ENCODE results near the gene PTPN5. TPM values are rescaled to one million over a fixed set of nuclear protein-coding genes. Genes with fewer than 3 reads are reported as not detected.

PTPN5 gene
- total RNA-seq, 3 donors from 2014 or later = 0.59 to 2.2 (median 1.3) TPM

GRCh38 chr11:18743900-18744514 is 47.6 kb downstream of the PTPN5 start:
- Histone ChIP-seq H3K9me3 (no peaks in the 10 kb centered on the region), H3K27ac (no peak overlapping the region), H3K36me3 (no peaks in the 10 kb centered on the region), H3K27me3 (no peaks in the 10 kb centered on the region), H3K4me3 (no peak overlapping the region), H3K4me1 (no peaks in the 10 kb centered on the region)
- intact Hi-C loops (cut with DNase I; ENCODE audit: low total_unique reads) = no loop called here
- no peak for DNase-seq (ENCODE audit: low spot score in 2 of 2)
- TF ChIP-seq, protein P1, sequence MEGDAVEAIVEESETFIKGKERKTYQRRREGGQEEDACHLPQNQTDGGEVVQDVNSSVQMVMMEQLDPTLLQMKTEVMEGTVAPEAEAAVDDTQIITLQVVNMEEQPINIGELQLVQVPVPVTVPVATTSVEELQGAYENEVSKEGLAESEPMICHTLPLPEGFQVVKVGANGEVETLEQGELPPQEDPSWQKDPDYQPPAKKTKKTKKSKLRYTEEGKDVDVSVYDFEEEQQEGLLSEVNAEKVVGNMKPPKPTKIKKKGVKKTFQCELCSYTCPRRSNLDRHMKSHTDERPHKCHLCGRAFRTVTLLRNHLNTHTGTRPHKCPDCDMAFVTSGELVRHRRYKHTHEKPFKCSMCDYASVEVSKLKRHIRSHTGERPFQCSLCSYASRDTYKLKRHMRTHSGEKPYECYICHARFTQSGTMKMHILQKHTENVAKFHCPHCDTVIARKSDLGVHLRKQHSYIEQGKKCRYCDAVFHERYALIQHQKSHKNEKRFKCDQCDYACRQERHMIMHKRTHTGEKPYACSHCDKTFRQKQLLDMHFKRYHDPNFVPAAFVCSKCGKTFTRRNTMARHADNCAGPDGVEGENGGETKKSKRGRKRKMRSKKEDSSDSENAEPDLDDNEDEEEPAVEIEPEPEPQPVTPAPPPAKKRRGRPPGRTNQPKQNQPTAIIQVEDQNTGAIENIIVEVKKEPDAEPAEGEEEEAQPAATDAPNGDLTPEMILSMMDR (IDR thresholded peaks at IDR 0.05) = no peak
- no peak for TF ChIP-seq POLR2AphosphoS5 (IDR thresholded peaks at IDR 0.05)
- TF ChIP-seq POLR2A (IDR thresholded peaks at IDR 0.05) = no peak

GRCh38 chr11:18743365-18743764 is 48.2 kb downstream of the PTPN5 start:
- Histone ChIP-seq H3K36me3 (no peaks in the 10 kb centered on the region), H3K4me1 (no peaks in the 10 kb centered on the region), H3K27me3 (no peaks in the 10 kb centered on the region), H3K9me3 (no peaks in the 10 kb centered on the region), H3K4me3 (no peak overlapping the region), H3K27ac (no peak overlapping the region)
- TF ChIP-seq, protein P1 (IDR thresholded peaks at IDR 0.05) = no peak
- no peak for TF ChIP-seq POLR2A (IDR thresholded peaks at IDR 0.05)
- no peak for TF ChIP-seq POLR2AphosphoS5 (IDR thresholded peaks at IDR 0.05)
- no peak for DNase-seq (ENCODE audit: low spot score in 2 of 2)
- intact Hi-C loops (cut with DNase I; ENCODE audit: low total_unique reads) = no loop called here

DNA sequence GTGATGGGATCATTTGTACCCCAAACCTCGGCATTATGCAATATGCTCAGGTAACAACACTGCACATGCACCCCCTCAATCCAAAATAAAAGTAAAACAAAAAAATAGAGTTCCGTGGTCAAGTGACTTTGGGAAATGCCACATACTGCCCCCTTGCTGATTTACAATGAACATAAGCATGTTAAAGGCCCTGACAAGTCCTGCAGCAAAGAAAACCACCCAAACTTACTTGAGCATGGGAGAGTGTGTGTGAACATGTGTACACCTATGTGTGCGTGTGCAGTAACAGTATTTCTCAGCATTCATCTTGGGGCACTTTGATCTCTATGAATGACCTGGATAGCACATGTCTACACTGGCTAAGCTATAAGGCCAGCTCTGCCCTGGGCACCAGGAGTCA is 49.8 kb downstream of the PTPN5 start:
- Histone ChIP-seq H3K27me3 (no peaks in the 10 kb centered on the region), H3K4me3 (no peak overlapping the region), H3K36me3 (no peaks in the 10 kb centered on the region), H3K4me1 (no peaks in the 10 kb centered on the region), H3K9me3 (no peaks in the 10 kb centered on the region), H3K27ac (no peak overlapping the region)
- no peak for TF ChIP-seq POLR2A (IDR thresholded peaks at IDR 0.05)
- TF ChIP-seq POLR2AphosphoS5 (IDR thresholded peaks at IDR 0.05) = no peak
- TF ChIP-seq, protein P1 (IDR thresholded peaks at IDR 0.05) = no peak
- no peak for DNase-seq (ENCODE audit: low spot score in 2 of 2)
- intact Hi-C loops (cut with DNase I; ENCODE audit: low total_unique reads) = no loop called here

DNA sequence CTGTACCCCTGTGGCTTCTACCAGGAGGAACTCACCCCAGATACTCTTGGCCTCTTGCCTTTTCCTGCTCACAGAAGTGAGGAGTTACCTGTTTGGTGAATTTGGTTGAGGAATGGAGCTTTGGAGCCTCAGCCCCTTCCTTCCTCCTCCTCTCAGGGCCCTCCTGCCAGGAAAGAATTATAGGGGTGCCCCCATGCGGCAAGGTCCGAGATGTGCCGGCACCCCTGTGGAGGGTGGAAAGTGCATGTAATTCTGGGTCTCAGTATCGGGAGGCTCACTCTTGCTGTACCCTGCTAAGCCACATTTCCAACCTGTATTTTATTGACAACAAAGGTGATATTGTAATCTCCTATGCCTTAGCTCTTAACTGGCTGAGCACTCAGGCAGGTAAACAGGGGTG is 51.9 kb downstream of the PTPN5 start:
- no peaks in the 10 kb centered on the region for H3K4me1 ChIP-seq
- H3K9me3 ChIP-seq = no peaks in the 10 kb centered on the region
- TF ChIP-seq POLR2A (IDR thresholded peaks at IDR 0.05) = no peak
- no peak for TF ChIP-seq POLR2AphosphoS5 (IDR thresholded peaks at IDR 0.05)
- TF ChIP-seq, protein P1 (IDR thresholded peaks at IDR 0.05) = no peak
- intact Hi-C loops (cut with DNase I; ENCODE audit: low total_unique reads) = no loop called here
- no peak overlapping the region for H3K4me3 ChIP-seq
- no peaks in the 10 kb centered on the region for H3K27me3 ChIP-seq
- H3K36me3 ChIP-seq = no peaks in the 10 kb centered on the region
- no peak for DNase-seq (ENCODE audit: low spot score in 2 of 2)
- no peak overlapping the region for H3K27ac ChIP-seq

DNA sequence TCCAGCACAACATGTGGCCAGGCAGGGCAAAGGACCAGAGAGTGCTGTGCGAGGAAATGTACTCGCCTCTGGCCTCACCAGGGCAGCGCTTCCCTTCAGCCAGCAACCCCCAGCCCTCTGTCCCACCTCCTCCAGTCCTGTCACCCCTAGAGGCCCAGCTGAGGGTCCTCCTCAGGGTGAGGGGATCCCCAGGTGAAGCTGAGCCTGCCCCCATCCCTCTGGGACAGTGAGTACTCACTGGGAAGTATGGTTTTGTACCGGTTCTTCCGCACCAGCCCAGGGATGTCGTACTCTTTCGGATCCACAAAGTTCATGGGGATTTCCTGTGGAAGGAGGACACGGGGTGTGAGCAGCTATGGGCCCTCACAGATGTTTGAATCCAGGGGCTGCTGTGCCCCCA is 54.0 kb downstream of the PTPN5 start:
- H3K27me3 ChIP-seq = no peaks in the 10 kb centered on the region
- H3K4me1 ChIP-seq = no peaks in the 10 kb centered on the region
- H3K27ac ChIP-seq = no peak overlapping the region
- no peak overlapping the region for H3K4me3 ChIP-seq
- TF ChIP-seq POLR2AphosphoS5 (IDR thresholded peaks at IDR 0.05) (no peak), POLR2A (IDR thresholded peaks at IDR 0.05) (no peak)
- TF ChIP-seq, protein P1 (IDR thresholded peaks at IDR 0.05) = no peak
- DNase-seq (ENCODE audit: low spot score in 2 of 2) = no peak
- H3K9me3 ChIP-seq = no peaks in the 10 kb centered on the region
- intact Hi-C loops (cut with DNase I; ENCODE audit: low total_unique reads) = no loop called here
- H3K36me3 ChIP-seq = no peaks in the 10 kb centered on the region

Data from breast epithelium (tissue), 4 donors.